ENCODE data around the gene EVX2.

Gene EVX2

DNA sequence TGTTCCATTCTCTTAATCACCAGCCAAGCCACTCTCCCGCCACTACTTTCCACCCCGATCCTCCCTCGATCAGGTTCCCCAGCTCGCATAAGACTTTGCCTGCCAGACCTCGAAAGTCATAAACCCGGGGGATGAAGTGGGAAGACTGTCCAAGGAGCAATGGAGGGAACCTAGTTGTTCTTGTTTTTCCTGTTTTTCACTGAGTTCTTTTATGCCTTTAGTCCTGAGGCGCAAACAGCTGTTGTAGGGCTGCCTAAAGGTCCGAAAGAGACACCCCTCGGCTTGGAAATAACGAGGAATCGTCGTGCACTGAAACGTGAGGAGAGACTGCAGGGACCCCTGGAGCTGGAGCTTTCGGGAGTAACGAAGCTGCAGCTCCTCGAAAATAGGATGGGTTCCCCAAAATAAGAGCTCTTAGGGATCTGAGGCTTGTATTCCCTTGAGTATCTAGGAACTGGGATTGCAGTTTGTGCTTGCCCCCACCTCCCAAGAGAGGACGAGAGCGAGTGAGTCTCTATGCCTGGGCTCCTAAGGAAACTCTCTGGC is 14.1 kb upstream of the EVX2 start:
- no peak for DNase-seq (ENCODE audit: low read depth)
- TF ChIP-seq, protein P1, sequence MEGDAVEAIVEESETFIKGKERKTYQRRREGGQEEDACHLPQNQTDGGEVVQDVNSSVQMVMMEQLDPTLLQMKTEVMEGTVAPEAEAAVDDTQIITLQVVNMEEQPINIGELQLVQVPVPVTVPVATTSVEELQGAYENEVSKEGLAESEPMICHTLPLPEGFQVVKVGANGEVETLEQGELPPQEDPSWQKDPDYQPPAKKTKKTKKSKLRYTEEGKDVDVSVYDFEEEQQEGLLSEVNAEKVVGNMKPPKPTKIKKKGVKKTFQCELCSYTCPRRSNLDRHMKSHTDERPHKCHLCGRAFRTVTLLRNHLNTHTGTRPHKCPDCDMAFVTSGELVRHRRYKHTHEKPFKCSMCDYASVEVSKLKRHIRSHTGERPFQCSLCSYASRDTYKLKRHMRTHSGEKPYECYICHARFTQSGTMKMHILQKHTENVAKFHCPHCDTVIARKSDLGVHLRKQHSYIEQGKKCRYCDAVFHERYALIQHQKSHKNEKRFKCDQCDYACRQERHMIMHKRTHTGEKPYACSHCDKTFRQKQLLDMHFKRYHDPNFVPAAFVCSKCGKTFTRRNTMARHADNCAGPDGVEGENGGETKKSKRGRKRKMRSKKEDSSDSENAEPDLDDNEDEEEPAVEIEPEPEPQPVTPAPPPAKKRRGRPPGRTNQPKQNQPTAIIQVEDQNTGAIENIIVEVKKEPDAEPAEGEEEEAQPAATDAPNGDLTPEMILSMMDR (IDR thresholded peaks at IDR 0.05; ENCODE audit: insufficient read depth, low read depth, low read length, missing control alignments): no peak
- H3K4me3 ChIP-seq (ENCODE audit: low read depth, low read length): no peak overlapping the region

- TF ChIP-seq, protein P1 (IDR thresholded peaks at IDR 0.05; ENCODE audit: insufficient read depth, low read depth, low read length, missing control alignments): peak; percentile 93
- DNase-seq (ENCODE audit: low read depth): peak; percentile 79
- peak overlapping the region; percentile 46 for H3K4me3 ChIP-seq (ENCODE audit: low read depth, low read length)
Observed at GRCh38 chr2:176096986-176097819, 13.4 kb upstream of the EVX2 start.

- DNase-seq (ENCODE audit: low read depth): no peak
- H3K4me3 ChIP-seq (ENCODE audit: low read depth, low read length): peak overlapping the region; percentile 46
- TF ChIP-seq, protein P1 (IDR thresholded peaks at IDR 0.05; ENCODE audit: insufficient read depth, low read depth, low read length, missing control alignments): no peak
Observed at GRCh38 chr2:176096243-176096985, 12.7 kb upstream of the EVX2 start.

GRCh38 chr2:176095421-176095820 is 11.7 kb upstream of the EVX2 start:
- no peak for DNase-seq (ENCODE audit: low read depth)
- no peak overlapping the region for H3K4me3 ChIP-seq (ENCODE audit: low read depth, low read length)
- TF ChIP-seq, protein P1 (IDR thresholded peaks at IDR 0.05; ENCODE audit: insufficient read depth, low read depth, low read length, missing control alignments): no peak

- DNase-seq (ENCODE audit: low read depth): no peak
- no peak overlapping the region for H3K4me3 ChIP-seq (ENCODE audit: low read depth, low read length)
- TF ChIP-seq, protein P1 (IDR thresholded peaks at IDR 0.05; ENCODE audit: insufficient read depth, low read depth, low read length, missing control alignments): no peak
Observed at GRCh38 chr2:176094349-176094748, 10.6 kb upstream of the EVX2 start.

- TF ChIP-seq, protein P1 (IDR thresholded peaks at IDR 0.05; ENCODE audit: insufficient read depth, low read depth, low read length, missing control alignments): no peak
- DNase-seq (ENCODE audit: low read depth): no peak
- H3K4me3 ChIP-seq (ENCODE audit: low read depth, low read length): no peak overlapping the region
Observed at GRCh38 chr2:176093898-176094249, 10.1 kb upstream of the EVX2 start.
